Spleen (tissue), 11 donors: ENCODE measurements around the gene PTPN14. TPM values are rescaled to one million over a fixed set of nuclear protein-coding genes. Genes with fewer than 3 reads are reported as not detected.

Source experiments
- DNase-seq: peaks from one replicate; pipeline ENCODE4 v3.0.0-alpha.2; 2020
- H3K27ac ChIP-seq, 8 donors: fragments of 200-600 bp; sonication (generic) in 7 of 8; 1 replicate in 4 of 8; 2 replicates in 4 of 8; pipeline versions ENCODE4 v1.5.0 to v1.8.0; 2016 to 2021; ENCODE audit warnings: inconsistent platforms in 4 of 8, mild to moderate bottlenecking in 4 of 8, moderate library complexity in 1 of 8
- H3K27me3 ChIP-seq, 7 donors: fragments of 200-600 bp; sonication (generic) in 6 of 7; replicated peaks in 1 of 7; 1 replicate in 4 of 7; 2 replicates in 3 of 7; pipeline versions ENCODE4 v1.5.0 to v1.8.0; 2016 to 2021; ENCODE audit warnings: inconsistent platforms in 3 of 7, mild to moderate bottlenecking in 1 of 7
- H3K36me3 ChIP-seq, 6 donors: fragments of 200-600 bp; sonication (generic) in 5 of 6; 1 replicate in 4 of 6; 2 replicates in 2 of 6; pipeline versions ENCODE4 v1.5.0 to v1.8.0; 2016 to 2021; ENCODE audit warnings: inconsistent platforms in 2 of 6
- H3K4me1 ChIP-seq, 6 donors: fragments of 200-600 bp; sonication (generic) in 5 of 6; 1 replicate in 3 of 6; 2 replicates in 3 of 6; pipeline versions ENCODE4 v1.5.0 to v1.8.0; 2016 to 2021; ENCODE audit warnings: inconsistent platforms in 3 of 6
- H3K4me3 ChIP-seq, 8 donors: fragments of 200-600 bp; sonication (generic) in 7 of 8; 1 replicate in 4 of 8; 2 replicates in 4 of 8; pipeline versions ENCODE4 v1.5.0 to v1.8.0; 2016 to 2021; ENCODE audit warnings: inconsistent platforms in 4 of 8, mild to moderate bottlenecking in 4 of 8, moderate library complexity in 2 of 8
- H3K9me3 ChIP-seq, 8 donors: fragments of 200-600 bp; sonication (generic) in 7 of 8; 1 replicate in 4 of 8; 2 replicates in 4 of 8; pipeline versions ENCODE4 v1.5.0 to v1.8.0; 2016 to 2021; ENCODE audit warnings: inconsistent platforms in 4 of 8
- POLR2A ChIP-seq, 3 donors: fragments of 450-650 bp; IDR thresholded peaks; one replicate each; pipeline ENCODE4 v1.5.1; 2017; ENCODE audit warnings: antibody characterized with exemption in 3 of 3, mild to moderate bottlenecking in 1 of 3
- POLR2AphosphoS5 ChIP-seq, 3 donors: sonication (generic); formaldehyde crosslinking; IDR thresholded peaks; one replicate each; pipeline ENCODE4 v1.5.1; 2017; ENCODE audit warnings: antibody characterized with exemption in 3 of 3
- WGBS, 5 donors: extraction: QIAGEN DNeasy Blood & Tissue Kit in 3 of 5; methylation state at CpG; one replicate each; pipeline versions ENCODE4 v1.1.5 to v1.1.7; 2013 to 2018; 5-methylcytosine and 5-hydroxymethylcytosine counted together
- intact Hi-C: fragments of 100-400 bp; cut with DNase I; formaldehyde crosslinking; loops from one replicate; pipeline ENCODE4 v1.15.0; 2023; ENCODE audit warnings: low total_unique reads
- polyA plus RNA-seq, 3 donors: library from polyadenylated mRNA; stranded (reverse); fragments of 200-250 nt; gene quantifications; one replicate each; pipeline ENCODE4 v1.2.1, GENCODE V29; 2013
- total RNA-seq, 7 donors: library from RNA; depleted of rRNA in 3 of 7; stranded (reverse); fragments of >200 nt in 3 of 7; fragmentation: NEBNext Ultra II Directional in 4 of 7; extraction: Animal tissue kit (Norgen Biotek cat#: 25700) in 4 of 7; gene quantifications; one replicate each; pipeline versions ENCODE4 v1.1.0 to v1.2.1, GENCODE V29; 2016 to 2021
- TF ChIP-seq, protein P1 (sequence below), 11 experiments: fragments of 200-600 bp in 7 of 11; fragments of 450-650 bp in 4 of 11; sonication (generic) in 4 of 11; IDR thresholded peaks in 8 of 11; conservative IDR thresholded peaks in 3 of 11; 1 replicate in 7 of 11; 2 replicates in 4 of 11; pipeline versions ENCODE4 v1.4.0 to v1.8.0; 2016 to 2021; ENCODE audit warnings: antibody characterized with exemption in 11 of 11, inconsistent platforms in 4 of 11, mild to moderate bottlenecking in 1 of 11
- donor health status: healthy with polysubstance abuse.
- donor health status: DM: no; HTN: no; CAD: no; lungs with moderate emphysema.
- donor health status: DM: no; HTN: no; CAD: no.
- donor health status: Bipolar disorder and iron deficiency.
- donor health status: healthy.
- donor health status: DM: no; HTN: no; CAD: no.
- donor health status: DM: yes; HTN: yes; CAD: no.

Gene PTPN14
- total and polyA plus RNA-seq, 10 donors = 0.83 to 28.5 (median 16.8) TPM

DNA sequence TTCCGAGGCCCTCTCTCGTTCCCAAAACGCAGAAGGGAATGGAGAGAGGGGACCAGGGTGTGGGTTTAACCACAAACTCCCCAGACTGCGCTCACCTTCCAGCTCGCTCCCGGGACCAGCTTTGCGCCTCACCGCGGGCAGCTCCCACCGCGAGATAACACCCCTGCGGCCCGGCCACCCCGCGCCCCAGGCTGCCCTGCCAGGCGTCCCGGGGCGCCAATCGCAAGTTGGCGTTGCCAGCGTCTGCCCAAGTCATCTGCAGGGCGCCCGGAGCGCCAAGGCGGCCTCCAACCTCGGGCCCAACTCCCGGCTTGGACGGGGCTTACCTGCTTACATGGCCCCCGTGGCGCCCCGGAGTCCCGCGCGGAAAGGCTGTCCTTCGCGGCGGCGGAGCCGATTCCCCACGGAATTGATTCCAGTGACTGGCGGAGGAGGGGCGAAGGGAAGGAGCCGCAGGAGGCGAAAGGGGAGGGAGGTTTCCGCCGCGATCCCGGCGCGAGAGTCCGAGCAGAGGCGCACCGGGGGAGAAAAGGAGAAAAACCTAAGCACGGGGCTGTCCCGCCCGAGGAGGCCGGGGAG, 456 bp downstream of the PTPN14 start:
- H3K9me3 ChIP-seq = no peaks in the 10 kb centered on the region
- TF ChIP-seq, protein P1, sequence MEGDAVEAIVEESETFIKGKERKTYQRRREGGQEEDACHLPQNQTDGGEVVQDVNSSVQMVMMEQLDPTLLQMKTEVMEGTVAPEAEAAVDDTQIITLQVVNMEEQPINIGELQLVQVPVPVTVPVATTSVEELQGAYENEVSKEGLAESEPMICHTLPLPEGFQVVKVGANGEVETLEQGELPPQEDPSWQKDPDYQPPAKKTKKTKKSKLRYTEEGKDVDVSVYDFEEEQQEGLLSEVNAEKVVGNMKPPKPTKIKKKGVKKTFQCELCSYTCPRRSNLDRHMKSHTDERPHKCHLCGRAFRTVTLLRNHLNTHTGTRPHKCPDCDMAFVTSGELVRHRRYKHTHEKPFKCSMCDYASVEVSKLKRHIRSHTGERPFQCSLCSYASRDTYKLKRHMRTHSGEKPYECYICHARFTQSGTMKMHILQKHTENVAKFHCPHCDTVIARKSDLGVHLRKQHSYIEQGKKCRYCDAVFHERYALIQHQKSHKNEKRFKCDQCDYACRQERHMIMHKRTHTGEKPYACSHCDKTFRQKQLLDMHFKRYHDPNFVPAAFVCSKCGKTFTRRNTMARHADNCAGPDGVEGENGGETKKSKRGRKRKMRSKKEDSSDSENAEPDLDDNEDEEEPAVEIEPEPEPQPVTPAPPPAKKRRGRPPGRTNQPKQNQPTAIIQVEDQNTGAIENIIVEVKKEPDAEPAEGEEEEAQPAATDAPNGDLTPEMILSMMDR (IDR thresholded peaks at IDR 0.05 in 8 of 11, conservative IDR thresholded peaks at IDR 0.05 in 3 of 11) = no peak
- TF ChIP-seq POLR2AphosphoS5 (IDR thresholded peaks at IDR 0.05) (no peak), POLR2A (IDR thresholded peaks at IDR 0.05) (no peak)
- peaks cover 0 to 57% (median 15%) of the 10 kb centered on the region in 7 donors for H3K27me3 ChIP-seq
- H3K27ac ChIP-seq = peak overlapping the region; percentile 66 to 96 (median 90)
- peak overlapping the region; percentile 43 to 72 (median 46) for H3K4me3 ChIP-seq
- peaks cover 3 to 59% (median 27%) of the 10 kb centered on the region in 6 donors for H3K4me1 ChIP-seq
- intact Hi-C loops = no loop called here
- no peaks in the 10 kb centered on the region for H3K36me3 ChIP-seq
- WGBS, 5 donors = 2 to 6% (median 3%) methylated on average over 41 to 57 of the region's 57 CpGs
- peak; percentile 75 for DNase-seq

DNA sequence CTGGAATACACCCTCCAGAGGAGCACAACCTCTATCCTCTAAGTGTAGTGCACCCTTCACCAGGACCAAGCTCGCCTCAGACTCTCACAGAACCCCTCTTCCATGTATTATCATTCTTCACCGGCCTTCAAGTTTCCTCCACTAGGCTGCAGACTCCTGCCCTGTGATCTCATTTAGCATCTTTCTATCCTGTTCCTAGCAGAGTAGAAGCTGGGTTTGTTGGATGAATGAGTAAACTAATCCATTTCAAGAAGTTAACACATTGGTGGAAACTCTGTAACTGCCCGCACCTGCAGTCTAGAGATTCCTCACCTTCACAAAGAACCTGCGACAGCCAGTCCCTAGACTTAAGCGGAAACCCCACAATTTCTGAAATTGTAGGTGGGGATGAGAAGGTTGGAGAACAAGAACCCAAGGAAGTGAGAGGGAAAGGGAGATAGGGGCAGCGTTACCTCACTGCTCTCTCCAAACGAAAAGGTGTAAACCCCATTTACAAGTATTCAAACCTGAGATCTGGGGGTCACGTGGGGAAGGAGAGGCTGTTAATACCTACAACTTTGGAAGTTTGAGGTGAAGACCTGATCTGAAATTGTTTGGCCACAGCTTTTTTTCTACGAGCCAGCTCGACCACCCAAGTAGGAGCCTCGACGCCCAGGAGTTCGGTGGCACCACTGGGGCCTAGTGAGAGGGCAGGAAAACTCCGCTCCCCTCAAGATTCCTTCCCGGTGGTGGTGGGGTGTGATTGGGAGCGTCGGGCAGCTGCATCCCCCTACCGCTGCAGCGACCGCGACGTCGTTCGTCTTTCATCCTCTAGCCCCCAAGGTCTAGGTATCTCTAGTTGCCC, 1.2 kb downstream of the PTPN14 start:
- TF ChIP-seq POLR2AphosphoS5 (IDR thresholded peaks at IDR 0.05) (no peak), POLR2A (IDR thresholded peaks at IDR 0.05) (no peak)
- TF ChIP-seq, protein P1 (IDR thresholded peaks at IDR 0.05 in 8 of 11, conservative IDR thresholded peaks at IDR 0.05 in 3 of 11) = no peak
- Histone ChIP-seq H3K4me1 (peaks cover 3 to 59% (median 27%) of the 10 kb centered on the region in 6 donors), H3K9me3 (no peaks in the 10 kb centered on the region), H3K27me3 (peaks cover 0 to 57% (median 15%) of the 10 kb centered on the region in 7 donors), H3K27ac (peak overlapping the region in 7 of 8 donors; percentile 89 to 96 (median 91)), H3K36me3 (no peaks in the 10 kb centered on the region), H3K4me3 (peak overlapping the region; percentile 43 to 72 (median 46))
- no peak for DNase-seq
- intact Hi-C loops = no loop called here
- WGBS, 5 donors = 43 to 51% (median 45%) methylated on average over 16 to 24 of the region's 24 CpGs

DNA sequence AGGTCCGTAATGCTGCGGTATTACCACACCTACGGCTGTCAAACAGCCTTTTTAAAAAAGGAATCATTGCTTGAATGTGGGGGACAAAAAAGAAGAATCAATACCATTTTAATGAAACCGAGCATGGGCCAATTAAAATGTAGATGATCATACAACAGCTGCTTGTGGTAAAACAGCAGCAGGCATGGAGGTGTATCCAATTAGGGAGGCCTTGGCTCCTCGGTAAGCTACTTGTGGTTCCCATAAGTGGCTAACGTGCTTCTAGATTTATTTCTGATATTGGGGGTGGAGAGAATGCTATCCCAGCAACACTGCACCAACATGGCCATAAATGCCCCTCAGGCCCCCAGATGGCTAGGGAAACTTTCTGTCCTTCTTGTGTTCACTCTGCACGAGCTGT, 1.8 kb downstream of the PTPN14 start:
- Histone ChIP-seq H3K9me3 (no peaks in the 10 kb centered on the region), H3K4me1 (peaks cover 3 to 59% (median 27%) of the 10 kb centered on the region in 6 donors), H3K27me3 (peaks cover 0 to 57% (median 15%) of the 10 kb centered on the region in 7 donors), H3K4me3 (peak overlapping the region in 5 of 8 donors; percentile 44 to 72 (median 56)), H3K27ac (peak overlapping the region in 3 of 8 donors; percentile 30 to 93 (median 92)), H3K36me3 (no peaks in the 10 kb centered on the region)
- intact Hi-C loops = no loop called here
- 71 to 78% (median 74%) methylated on average over 7 of the region's 7 CpGs for WGBS, 5 donors
- DNase-seq = no peak
- no peak for TF ChIP-seq POLR2A (IDR thresholded peaks at IDR 0.05)
- TF ChIP-seq, protein P1 (IDR thresholded peaks at IDR 0.05 in 8 of 11, conservative IDR thresholded peaks at IDR 0.05 in 3 of 11) = no peak
- no peak for TF ChIP-seq POLR2AphosphoS5 (IDR thresholded peaks at IDR 0.05)

DNA sequence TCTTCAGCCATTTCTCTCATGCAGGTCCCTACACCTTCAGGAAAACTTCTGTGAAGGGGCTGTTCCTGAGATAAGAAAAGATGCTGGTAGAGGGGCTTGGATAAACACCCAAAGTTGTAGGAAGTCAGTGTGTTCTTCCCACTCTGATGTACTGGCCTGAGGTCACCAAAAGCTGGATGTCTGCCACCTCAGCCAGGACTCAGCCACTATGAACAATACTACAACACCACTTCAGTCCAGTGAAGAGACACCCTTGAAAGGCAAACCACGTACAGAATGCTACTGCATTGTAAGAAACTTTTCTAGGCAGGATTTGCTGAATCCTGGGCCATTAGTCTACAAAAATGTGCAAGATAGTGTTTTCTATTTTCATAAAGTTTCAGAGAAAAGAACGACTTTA, 2.4 kb downstream of the PTPN14 start:
- Histone ChIP-seq H3K27me3 (peaks cover 0 to 57% (median 15%) of the 10 kb centered on the region in 7 donors), H3K4me1 (peaks cover 3 to 59% (median 27%) of the 10 kb centered on the region in 6 donors), H3K36me3 (no peaks in the 10 kb centered on the region), H3K4me3 (peak overlapping the region in 2 of 8 donors; percentile 62 to 72), H3K27ac (peak overlapping the region in 1 of 8 donors; percentile 30), H3K9me3 (no peaks in the 10 kb centered on the region)
- 35 to 73% (median 69%) methylated on average over 2 of the region's 2 CpGs for WGBS, 5 donors
- TF ChIP-seq, protein P1 (IDR thresholded peaks at IDR 0.05 in 8 of 11, conservative IDR thresholded peaks at IDR 0.05 in 3 of 11) = no peak
- peak in 1 of 3 donors; percentile 16 for TF ChIP-seq POLR2AphosphoS5 (IDR thresholded peaks at IDR 0.05)
- DNase-seq = no peak
- intact Hi-C loops = no loop called here
